ENCODE results near the gene ARHGAP40.

Gene ARHGAP40

DNA sequence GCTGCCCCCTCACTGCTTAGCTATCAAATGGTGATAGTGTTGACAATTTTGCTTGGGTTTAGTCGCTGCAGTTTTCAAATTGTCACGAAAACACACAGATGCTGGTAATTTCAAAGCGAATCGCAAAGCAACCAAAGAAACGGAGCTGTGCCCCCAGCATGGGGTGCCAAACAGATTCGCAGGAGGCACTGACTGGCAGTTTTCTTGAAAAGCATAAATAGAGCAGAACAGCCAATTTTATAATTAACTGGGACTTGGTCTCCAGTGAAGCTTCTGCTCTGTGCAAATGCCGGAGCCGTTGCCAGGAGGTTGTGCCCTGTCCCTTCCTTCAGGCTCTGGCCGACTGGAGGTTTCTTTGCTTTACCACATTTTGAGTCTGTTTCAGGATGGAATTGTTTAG, 18.8 kb downstream of the ARHGAP40 start:
- H3K4me3 Mint-ChIP-seq = no peak overlapping the region
- DNase-seq = no peak
- H3K36me3 Mint-ChIP-seq (ENCODE audit: low read depth) = no peaks in the 10 kb centered on the region
- H3K27ac Mint-ChIP-seq = no peak overlapping the region
- no peaks in the 10 kb centered on the region for H3K4me1 Mint-ChIP-seq (ENCODE audit: low read depth)
- no peaks in the 10 kb centered on the region for H3K9me3 Mint-ChIP-seq
- H3K27me3 Mint-ChIP-seq = peaks cover 40% of the 10 kb centered on the region

- Mint-ChIP-seq H3K36me3 (ENCODE audit: low read depth) (no peaks in the 10 kb centered on the region), H3K27ac (no peak overlapping the region), H3K9me3 (no peaks in the 10 kb centered on the region), H3K4me3 (no peak overlapping the region), H3K27me3 (peaks cover 21% of the 10 kb centered on the region), H3K4me1 (ENCODE audit: low read depth) (no peaks in the 10 kb centered on the region)
- DNase-seq = no peak
These were observed 21.5 kb downstream of the ARHGAP40 start for GRCh38 chr20:38623061-38623460.

DNA sequence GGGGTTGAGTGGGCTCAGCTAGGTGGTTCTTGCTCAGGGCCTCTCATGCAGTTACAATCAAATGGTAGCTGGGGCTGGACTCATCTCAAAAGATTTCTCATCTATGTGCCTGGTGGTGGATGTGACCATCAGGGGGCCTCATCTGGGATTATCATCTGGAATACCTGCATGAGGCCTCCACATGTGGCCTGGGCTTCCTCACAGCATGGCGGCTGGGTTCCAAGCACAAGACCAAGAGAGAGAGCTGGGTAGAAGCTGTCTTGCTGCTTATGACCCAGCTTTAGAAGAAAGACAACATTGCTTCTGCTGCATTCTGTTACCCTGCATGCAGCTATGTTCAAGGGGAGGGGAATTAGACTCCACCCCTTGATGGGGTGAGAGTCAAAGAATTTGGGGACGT, 22.5 kb downstream of the ARHGAP40 start:
- DNase-seq = no peak
- H3K4me1 Mint-ChIP-seq (ENCODE audit: low read depth) = no peaks in the 10 kb centered on the region
- H3K36me3 Mint-ChIP-seq (ENCODE audit: low read depth) = no peaks in the 10 kb centered on the region
- peaks cover 11% of the 10 kb centered on the region for H3K27me3 Mint-ChIP-seq
- no peaks in the 10 kb centered on the region for H3K9me3 Mint-ChIP-seq
- no peak overlapping the region for H3K4me3 Mint-ChIP-seq
- H3K27ac Mint-ChIP-seq = no peak overlapping the region

DNA sequence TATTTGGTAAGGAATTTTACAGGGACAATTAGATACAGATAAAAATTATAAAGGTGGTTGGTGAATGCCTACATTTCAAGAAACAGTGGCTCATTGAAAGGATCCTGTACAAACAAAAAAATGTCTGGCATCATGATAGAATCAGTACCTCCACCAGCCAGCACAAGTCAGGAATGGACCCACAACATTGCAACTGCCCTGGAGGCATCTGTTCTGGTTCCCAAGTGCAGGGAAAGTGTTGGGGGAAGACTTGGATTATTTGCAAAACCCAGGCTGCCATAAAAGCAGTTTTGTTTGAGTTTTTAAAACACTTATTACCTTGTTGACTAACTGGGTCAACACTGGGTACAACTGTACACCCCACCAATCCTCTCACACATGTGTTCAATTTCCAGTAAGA, 24.3 kb downstream of the ARHGAP40 start:
- Mint-ChIP-seq H3K36me3 (ENCODE audit: low read depth) (no peaks in the 10 kb centered on the region), H3K4me1 (ENCODE audit: low read depth) (no peaks in the 10 kb centered on the region), H3K4me3 (no peak overlapping the region), H3K27me3 (peaks cover 8% of the 10 kb centered on the region), H3K27ac (no peak overlapping the region), H3K9me3 (no peaks in the 10 kb centered on the region)
- no peak for DNase-seq

DNA sequence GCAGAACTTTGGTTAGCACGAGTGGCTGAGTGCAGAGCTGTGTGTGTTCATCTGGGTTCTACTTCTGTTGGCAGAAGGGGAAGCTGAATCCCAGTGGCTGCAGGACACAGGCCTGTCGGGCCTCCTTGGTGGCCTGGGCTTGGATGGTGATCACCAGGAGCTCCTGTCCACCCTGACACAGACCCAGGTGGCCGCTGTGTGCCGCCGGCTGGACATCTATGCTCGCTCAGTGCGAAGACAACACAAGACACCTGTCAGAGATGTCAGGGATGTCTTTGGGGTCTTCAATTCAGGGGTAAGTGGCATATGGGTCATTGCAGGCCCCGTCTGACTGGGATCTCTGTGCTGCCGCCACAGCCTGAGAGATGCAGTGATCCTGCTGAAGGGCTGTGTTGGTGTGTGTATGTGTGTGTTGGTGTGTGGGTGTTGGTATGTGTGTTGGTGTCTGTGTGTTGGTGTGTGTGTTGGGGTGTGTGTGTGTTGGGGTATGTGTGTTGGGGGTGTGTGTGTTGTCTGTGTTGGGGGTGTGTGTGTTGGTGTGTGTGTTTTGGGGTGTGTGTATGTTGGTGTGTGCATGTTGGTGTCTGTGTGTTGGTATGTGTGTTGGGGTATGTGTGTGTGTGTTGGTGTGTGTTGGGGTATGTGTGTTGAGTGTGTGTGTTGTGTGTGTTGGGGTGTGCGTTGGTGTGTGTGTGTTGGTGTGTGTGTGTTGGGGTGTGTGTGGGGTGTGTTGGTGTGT, 25.5 kb downstream of the ARHGAP40 start:
- DNase-seq = no peak
- Mint-ChIP-seq H3K9me3 (no peaks in the 10 kb centered on the region), H3K27ac (no peak overlapping the region), H3K4me3 (no peak overlapping the region), H3K27me3 (peaks cover 5% of the 10 kb centered on the region), H3K4me1 (ENCODE audit: low read depth) (no peaks in the 10 kb centered on the region), H3K36me3 (ENCODE audit: low read depth) (no peaks in the 10 kb centered on the region)

- no peak for DNase-seq
- H3K4me1 Mint-ChIP-seq (ENCODE audit: low read depth) = peaks cover 3% of the 10 kb centered on the region
- H3K27me3 Mint-ChIP-seq = peaks cover 11% of the 10 kb centered on the region
- no peaks in the 10 kb centered on the region for H3K36me3 Mint-ChIP-seq (ENCODE audit: low read depth)
- no peak overlapping the region for H3K4me3 Mint-ChIP-seq
- H3K27ac Mint-ChIP-seq = no peak overlapping the region
- H3K9me3 Mint-ChIP-seq = no peaks in the 10 kb centered on the region
These were observed 27.2 kb downstream of the ARHGAP40 start for GRCh38 chr20:38628580-38629470.

GRCh38 chr20:38629979-38630378, 28.4 kb downstream of the ARHGAP40 start:
- Mint-ChIP-seq H3K4me3 (no peak overlapping the region), H3K27me3 (peaks cover 18% of the 10 kb centered on the region), H3K36me3 (ENCODE audit: low read depth) (no peaks in the 10 kb centered on the region), H3K9me3 (no peaks in the 10 kb centered on the region), H3K4me1 (ENCODE audit: low read depth) (peaks cover 3% of the 10 kb centered on the region), H3K27ac (no peak overlapping the region)
- no peak for DNase-seq

GRCh38 chr20:38630727-38631126, 29.1 kb downstream of the ARHGAP40 start:
- Mint-ChIP-seq H3K27me3 (peaks cover 19% of the 10 kb centered on the region), H3K9me3 (no peaks in the 10 kb centered on the region)

GRCh38 chr20:38631155-38632022, 29.8 kb downstream of the ARHGAP40 start:
- no peak for DNase-seq
- no peak overlapping the region for H3K4me3 Mint-ChIP-seq
- H3K27me3 Mint-ChIP-seq = peaks cover 22% of the 10 kb centered on the region

More at GRCh38 chr20:38630727-38631126, 29.1 kb downstream of the ARHGAP40 start:
- no peaks in the 10 kb centered on the region for H3K36me3 Mint-ChIP-seq (ENCODE audit: low read depth)
- DNase-seq = no peak
- H3K27ac Mint-ChIP-seq = no peak overlapping the region
- peaks cover 3% of the 10 kb centered on the region for H3K4me1 Mint-ChIP-seq (ENCODE audit: low read depth)
- H3K4me3 Mint-ChIP-seq = no peak overlapping the region

DNA sequence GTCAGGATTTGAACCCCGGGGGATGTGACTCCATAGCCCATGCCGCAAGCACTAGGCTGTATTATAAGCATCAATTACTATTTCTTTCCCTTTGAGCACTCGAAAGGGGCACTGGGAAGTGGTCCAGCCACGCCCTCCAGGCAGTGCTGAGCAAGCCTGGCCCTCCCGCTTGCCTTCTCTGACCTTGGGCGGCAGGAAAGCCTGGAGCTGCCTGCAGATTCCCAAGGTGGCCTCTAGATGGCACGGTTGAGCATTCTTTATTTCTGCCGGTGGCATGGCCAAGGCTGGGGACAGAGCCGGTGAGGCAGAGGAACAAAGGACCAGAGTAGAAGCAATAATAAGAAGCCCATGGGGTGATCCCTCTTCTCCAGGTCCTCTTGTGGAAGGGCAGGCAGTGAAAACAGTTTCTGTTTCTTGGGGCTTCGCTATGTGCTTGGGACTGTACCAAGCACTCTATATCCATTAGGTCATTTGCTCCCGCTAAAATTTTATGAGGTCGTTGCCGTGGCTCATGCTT, 32.0 kb downstream of the ARHGAP40 start:
- H3K27me3 Mint-ChIP-seq = peaks cover 26% of the 10 kb centered on the region
- no peaks in the 10 kb centered on the region for H3K36me3 Mint-ChIP-seq (ENCODE audit: low read depth)
- no peaks in the 10 kb centered on the region for H3K9me3 Mint-ChIP-seq
- peaks cover 3% of the 10 kb centered on the region for H3K4me1 Mint-ChIP-seq (ENCODE audit: low read depth)
- H3K27ac Mint-ChIP-seq = no peak overlapping the region
- peak; percentile 72 for DNase-seq
- H3K4me3 Mint-ChIP-seq = no peak overlapping the region

More at GRCh38 chr20:38631155-38632022, 29.8 kb downstream of the ARHGAP40 start:
- H3K9me3 Mint-ChIP-seq = no peaks in the 10 kb centered on the region
- H3K27ac Mint-ChIP-seq = no peak overlapping the region
- peaks cover 3% of the 10 kb centered on the region for H3K4me1 Mint-ChIP-seq (ENCODE audit: low read depth)
- no peaks in the 10 kb centered on the region for H3K36me3 Mint-ChIP-seq (ENCODE audit: low read depth)

GRCh38 chr20:38635721-38636288, 34.2 kb downstream of the ARHGAP40 start:
- H3K36me3 Mint-ChIP-seq (ENCODE audit: low read depth) = no peaks in the 10 kb centered on the region
- H3K9me3 Mint-ChIP-seq = no peaks in the 10 kb centered on the region
- H3K27ac Mint-ChIP-seq = no peak overlapping the region
- H3K4me3 Mint-ChIP-seq = no peak overlapping the region
- H3K4me1 Mint-ChIP-seq (ENCODE audit: low read depth) = peaks cover 3% of the 10 kb centered on the region
- H3K27me3 Mint-ChIP-seq = peaks cover 31% of the 10 kb centered on the region
- no peak for DNase-seq

DNA sequence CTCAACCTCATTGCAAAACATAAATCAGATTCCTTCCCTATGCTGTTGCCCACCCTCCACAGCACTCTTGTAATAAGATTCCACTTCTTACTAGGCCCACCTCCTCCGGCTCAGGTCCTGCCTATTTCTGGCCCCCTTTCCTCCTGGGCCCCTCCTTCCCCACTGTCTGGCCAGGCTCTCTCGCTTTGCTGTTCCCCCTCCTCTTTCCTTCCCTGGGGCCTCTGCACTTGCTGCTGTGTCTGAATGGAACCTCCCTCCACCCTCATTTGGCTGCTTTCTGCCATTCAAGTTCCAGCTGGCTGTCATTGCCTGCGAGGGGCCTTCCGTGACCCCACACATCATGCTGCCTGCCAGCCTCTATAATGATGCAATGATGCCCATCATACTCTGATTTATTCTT, 38.9 kb downstream of the ARHGAP40 start:
- no peak overlapping the region for H3K4me3 Mint-ChIP-seq
- H3K27ac Mint-ChIP-seq = no peak overlapping the region
- peaks cover 26% of the 10 kb centered on the region for H3K27me3 Mint-ChIP-seq
- no peak for DNase-seq
- no peaks in the 10 kb centered on the region for H3K9me3 Mint-ChIP-seq
- H3K4me1 Mint-ChIP-seq (ENCODE audit: low read depth) = no peaks in the 10 kb centered on the region
- no peaks in the 10 kb centered on the region for H3K36me3 Mint-ChIP-seq (ENCODE audit: low read depth)

- Mint-ChIP-seq H3K36me3 (ENCODE audit: low read depth) (no peaks in the 10 kb centered on the region), H3K9me3 (no peaks in the 10 kb centered on the region), H3K27me3 (peaks cover 35% of the 10 kb centered on the region), H3K27ac (no peak overlapping the region), H3K4me1 (ENCODE audit: low read depth) (peaks cover 7% of the 10 kb centered on the region), H3K4me3 (no peak overlapping the region)
- no peak for DNase-seq
These were observed 40.9 kb downstream of the ARHGAP40 start for GRCh38 chr20:38642498-38642897.

Measured in activated T-cell treated with anti-CD3 and anti-CD28 coated beads, Interleukin-2, amount 50 U/mL, for 24 hours (primary cell).